Neutrophil (primary cell): ENCODE results near the gene ATP5MK.
A peak's percentile ranks its signal among the peaks of the same experiment; 100 is the strongest.

Experiments used
- H3K27ac ChIP-seq: fragments of 200-600 bp; sonication (generic); 2 replicates; pipeline ENCODE4 v1.5.1; 2016; ENCODE audit warnings: mild to moderate bottlenecking, moderate library complexity
- H3K27me3 ChIP-seq: fragments of 200-600 bp; sonication (generic); 2 replicates; pipeline ENCODE4 v1.6.0; 2016; ENCODE audit warnings: mild to moderate bottlenecking
- H3K36me3 ChIP-seq: fragments of 200-600 bp; sonication (generic); 2 replicates; pipeline ENCODE4 v1.5.1; 2017
- H3K4me1 ChIP-seq, 2 experiments: fragments of 200-600 bp in 1 of 2; sonication (generic) in 1 of 2; 1 replicate in 1 of 2; 2 replicates in 1 of 2; pipeline versions ENCODE4 v1.5.1 to v1.6.1; 2013 to 2016; ENCODE audit warnings: low read depth in 1 of 2, low read length in 1 of 2, mild to moderate bottlenecking in 1 of 2, moderate library complexity in 1 of 2; ENCODE audit not compliant: control insufficient read depth in 1 of 2, insufficient read depth in 1 of 2
- H3K4me3 ChIP-seq, 2 experiments: fragments of 200-600 bp in 1 of 2; sonication (generic) in 1 of 2; 1 replicate in 1 of 2; 2 replicates in 1 of 2; pipeline ENCODE4 v1.5.1; 2013 to 2016; ENCODE audit warnings: low read depth in 1 of 2, low read length in 1 of 2, mild to moderate bottlenecking in 1 of 2, moderate library complexity in 1 of 2
- H3K9me3 ChIP-seq: fragments of 200-600 bp; sonication (generic); 2 replicates; pipeline ENCODE4 v1.5.1; 2016
- TF ChIP-seq, protein P1 (sequence below): fragments of 200-600 bp; sonication (generic); IDR thresholded peaks from 2 replicates; pipeline ENCODE4 v1.5.1; 2016; ENCODE audit warnings: antibody characterized with exemption

The ATP5MK gene

DNA sequence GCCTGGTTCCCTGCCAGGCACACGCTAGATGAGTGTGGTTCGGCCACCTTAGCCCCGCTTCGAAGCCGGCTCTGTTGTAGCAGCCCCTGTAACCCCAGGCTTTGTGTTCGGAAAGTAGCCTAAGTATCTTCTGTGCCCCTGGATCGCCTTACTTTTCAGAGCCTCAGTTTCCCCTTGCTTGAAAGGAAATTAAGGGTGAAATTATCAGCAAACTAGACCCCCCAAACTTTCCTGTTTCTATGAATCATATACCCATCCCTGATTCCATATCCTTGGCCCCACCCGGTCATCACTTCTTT lies 463 bp upstream of the ATP5MK start:
- Histone ChIP-seq H3K4me1 (peaks cover 12 to 20% of the 10 kb centered on the region in 2 experiments), H3K27ac (peak overlapping the region; percentile 74), H3K9me3 (no peaks in the 10 kb centered on the region), H3K4me3 (peak overlapping the region; percentile 78 to 90), H3K36me3 (peaks cover 21% of the 10 kb centered on the region), H3K27me3 (no peaks in the 10 kb centered on the region)
- TF ChIP-seq, protein P1, sequence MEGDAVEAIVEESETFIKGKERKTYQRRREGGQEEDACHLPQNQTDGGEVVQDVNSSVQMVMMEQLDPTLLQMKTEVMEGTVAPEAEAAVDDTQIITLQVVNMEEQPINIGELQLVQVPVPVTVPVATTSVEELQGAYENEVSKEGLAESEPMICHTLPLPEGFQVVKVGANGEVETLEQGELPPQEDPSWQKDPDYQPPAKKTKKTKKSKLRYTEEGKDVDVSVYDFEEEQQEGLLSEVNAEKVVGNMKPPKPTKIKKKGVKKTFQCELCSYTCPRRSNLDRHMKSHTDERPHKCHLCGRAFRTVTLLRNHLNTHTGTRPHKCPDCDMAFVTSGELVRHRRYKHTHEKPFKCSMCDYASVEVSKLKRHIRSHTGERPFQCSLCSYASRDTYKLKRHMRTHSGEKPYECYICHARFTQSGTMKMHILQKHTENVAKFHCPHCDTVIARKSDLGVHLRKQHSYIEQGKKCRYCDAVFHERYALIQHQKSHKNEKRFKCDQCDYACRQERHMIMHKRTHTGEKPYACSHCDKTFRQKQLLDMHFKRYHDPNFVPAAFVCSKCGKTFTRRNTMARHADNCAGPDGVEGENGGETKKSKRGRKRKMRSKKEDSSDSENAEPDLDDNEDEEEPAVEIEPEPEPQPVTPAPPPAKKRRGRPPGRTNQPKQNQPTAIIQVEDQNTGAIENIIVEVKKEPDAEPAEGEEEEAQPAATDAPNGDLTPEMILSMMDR: peak; percentile 2

DNA sequence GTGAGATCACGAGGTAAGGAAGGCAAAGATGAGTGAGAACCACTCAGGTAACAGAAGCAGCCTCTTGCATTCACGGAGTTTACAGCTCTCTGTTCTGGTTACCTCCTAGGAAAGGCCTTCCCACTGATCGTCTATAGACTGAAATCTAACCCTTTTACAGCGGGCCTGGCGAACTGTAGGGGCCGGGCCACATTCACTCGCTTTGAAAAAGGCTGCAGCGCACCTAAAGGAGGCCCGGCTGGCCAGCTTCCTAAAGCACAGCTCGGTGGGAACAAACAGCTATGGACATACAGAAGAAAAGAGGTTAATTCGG lies 565 bp downstream of the ATP5MK start:
- no peaks in the 10 kb centered on the region for H3K9me3 ChIP-seq
- peaks cover 12 to 20% of the 10 kb centered on the region in 2 experiments for H3K4me1 ChIP-seq
- H3K27me3 ChIP-seq: no peaks in the 10 kb centered on the region
- peaks cover 27% of the 10 kb centered on the region for H3K36me3 ChIP-seq
- H3K4me3 ChIP-seq: peak overlapping the region; percentile 78 to 90
- peak overlapping the region; percentile 74 for H3K27ac ChIP-seq
- TF ChIP-seq, protein P1: no peak

DNA sequence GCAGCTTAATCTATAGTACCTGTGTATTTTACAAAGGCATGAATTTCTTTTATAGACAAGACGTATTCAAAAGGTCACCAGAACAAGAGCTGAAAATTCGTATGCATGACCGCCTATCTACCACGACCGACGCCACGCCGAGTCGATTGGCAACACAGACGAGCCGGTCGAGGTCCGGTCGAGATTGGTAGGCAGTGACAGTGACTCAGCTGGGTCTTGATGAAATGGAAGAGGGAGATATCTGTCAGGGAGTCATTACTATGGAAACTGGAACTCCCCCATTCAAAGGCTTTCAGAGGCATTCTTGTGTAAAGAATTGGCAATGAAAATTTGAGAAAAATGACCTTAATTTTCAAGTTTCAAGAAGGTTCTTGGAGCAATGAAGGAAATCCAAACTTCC lies 2.1 kb downstream of the ATP5MK start:
- peaks cover 33% of the 10 kb centered on the region for H3K36me3 ChIP-seq
- no peak overlapping the region for H3K27ac ChIP-seq
- TF ChIP-seq, protein P1: no peak
- no peaks in the 10 kb centered on the region for H3K9me3 ChIP-seq
- H3K4me1 ChIP-seq: peaks cover 12 to 20% of the 10 kb centered on the region in 2 experiments
- no peaks in the 10 kb centered on the region for H3K27me3 ChIP-seq
- no peak overlapping the region for H3K4me3 ChIP-seq

- no peak overlapping the region for H3K4me3 ChIP-seq
- H3K9me3 ChIP-seq: no peaks in the 10 kb centered on the region
- H3K27me3 ChIP-seq: no peaks in the 10 kb centered on the region
- H3K27ac ChIP-seq: no peak overlapping the region
- TF ChIP-seq, protein P1: no peak
- peaks cover 87% of the 10 kb centered on the region for H3K36me3 ChIP-seq
- no peaks in the 10 kb centered on the region for H3K4me1 ChIP-seq
Observed at GRCh38 chr10:103382769-103383168, 13.5 kb downstream of the ATP5MK start.

GRCh38 chr10:103374263-103374662 lies 22.0 kb downstream of the ATP5MK start:
- no peaks in the 10 kb centered on the region for H3K9me3 ChIP-seq
- peaks cover 55% of the 10 kb centered on the region for H3K36me3 ChIP-seq
- no peak overlapping the region for H3K27ac ChIP-seq
- TF ChIP-seq, protein P1: no peak
- peaks cover 2 to 4% of the 10 kb centered on the region in 2 experiments for H3K4me1 ChIP-seq
- H3K4me3 ChIP-seq: no peak overlapping the region
- H3K27me3 ChIP-seq: no peaks in the 10 kb centered on the region

DNA sequence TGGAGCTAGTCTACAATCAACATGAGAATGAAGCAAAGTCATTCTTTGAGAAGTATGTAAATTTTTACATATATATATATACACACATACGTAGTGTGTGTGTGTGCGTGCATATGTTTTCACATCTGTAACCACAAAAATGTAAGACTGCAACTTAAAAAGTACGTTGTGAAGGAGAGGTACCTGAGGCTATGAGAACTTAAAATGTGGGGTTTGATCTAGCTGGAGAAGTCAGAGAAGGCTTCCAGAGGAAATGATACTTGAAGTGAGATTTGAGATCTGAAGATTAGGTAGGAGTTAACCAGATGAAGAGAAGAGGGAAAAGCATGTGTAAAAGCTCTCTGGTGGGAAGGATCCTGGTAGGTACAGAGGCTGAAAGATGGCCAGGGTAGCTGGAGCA lies 22.7 kb downstream of the ATP5MK start:
- no peaks in the 10 kb centered on the region for H3K9me3 ChIP-seq
- H3K36me3 ChIP-seq: peaks cover 49% of the 10 kb centered on the region
- peaks cover 9 to 11% of the 10 kb centered on the region in 2 experiments for H3K4me1 ChIP-seq
- H3K4me3 ChIP-seq: no peak overlapping the region
- no peaks in the 10 kb centered on the region for H3K27me3 ChIP-seq
- H3K27ac ChIP-seq: no peak overlapping the region
- TF ChIP-seq, protein P1: no peak
